Brain pericyte (primary cell): Measurements from ENCODE around the gene LDAH.

Experiments used
- DNase-seq: peaks from one replicate; pipeline ENCODE4 v3.0.0-alpha.2; 2012; ENCODE audit warnings: low read depth, low spot score

LDAH gene

GRCh38 chr2:20667531-20668401 lies 155.1 kb downstream of the LDAH start:
- no peak for DNase-seq

- no peak for DNase-seq
These were observed 155.8 kb downstream of the LDAH start for GRCh38 chr2:20667151-20667530.

GRCh38 chr2:20666304-20667150 lies 156.4 kb downstream of the LDAH start, which contains the start of gene GDF7:
Gene GDF7 (plus strand): TSS chr2:20667144. CDS start chr2:20667240, 96 bp downstream.
- no peak for DNase-seq

- DNase-seq = no peak
These were observed 156.9 kb downstream of the LDAH start for GRCh38 chr2:20666005-20666303.

- DNase-seq = no peak
These were observed 157.5 kb downstream of the LDAH start for GRCh38 chr2:20665243-20666004.

GRCh38 chr2:20664431-20665242 lies 158.3 kb downstream of the LDAH start:
- DNase-seq = no peak

- DNase-seq = no peak
These were observed 158.9 kb downstream of the LDAH start for GRCh38 chr2:20664071-20664390.

- DNase-seq = no peak
These were observed 159.5 kb downstream of the LDAH start for GRCh38 chr2:20663196-20664070.

GRCh38 chr2:20662308-20662937 lies 160.5 kb downstream of the LDAH start:
- DNase-seq = no peak

- DNase-seq = no peak
These were observed 161.2 kb downstream of the LDAH start for GRCh38 chr2:20661421-20662307.

GRCh38 chr2:20660506-20661420 lies 162.1 kb downstream of the LDAH start:
- no peak for DNase-seq

- no peak for DNase-seq
These were observed 165.2 kb downstream of the LDAH start for GRCh38 chr2:20657522-20658235.

- DNase-seq = no peak
These were observed 166.3 kb downstream of the LDAH start for GRCh38 chr2:20656561-20656960.

GRCh38 chr2:20654535-20654813 lies 168.4 kb downstream of the LDAH start:
- no peak for DNase-seq

- no peak for DNase-seq
These were observed 169.0 kb downstream of the LDAH start for GRCh38 chr2:20653695-20654534.
